Stomach (tissue), 9 donors: ENCODE data around the gene NT5DC3. TPM values are rescaled to one million over a fixed set of nuclear protein-coding genes. Genes with fewer than 3 reads are reported as not detected.

Source experiments
- DNase-seq, 2 donors: peaks; one replicate each; pipeline versions ENCODE4 v3.0.0 to v3.0.0-alpha.2; 2013 to 2019
- H3K27ac ChIP-seq, 5 donors: fragments of 200-600 bp in 4 of 5; sonication (generic) in 4 of 5; one replicate each; pipeline ENCODE4 v1.5.1; 2013 to 2019; ENCODE audit warnings: mild to moderate bottlenecking in 1 of 5, moderate library complexity in 1 of 5
- H3K27me3 ChIP-seq, 3 donors: fragments of 200-600 bp; sonication (generic); one replicate each; pipeline ENCODE4 v1.5.1; 2017 to 2019; ENCODE audit warnings: mixed run types in 1 of 3
- H3K36me3 ChIP-seq, 4 donors: fragments of 200-600 bp; sonication (generic); 1 replicate in 3 of 4; 2 replicates in 1 of 4; pipeline ENCODE4 v1.5.1; 2016 to 2019
- H3K4me1 ChIP-seq, 4 donors: fragments of 200-600 bp; sonication (generic); one replicate each; pipeline ENCODE4 v1.5.1; 2016 to 2019
- H3K4me3 ChIP-seq, 4 donors: fragments of 200-600 bp; sonication (generic) in 3 of 4; one replicate each; pipeline ENCODE4 v1.5.1; 2016 to 2019; ENCODE audit warnings: mild to moderate bottlenecking in 1 of 4
- H3K9me3 ChIP-seq, 4 donors: fragments of 200-600 bp; sonication (generic); one replicate each; pipeline ENCODE4 v1.5.1; 2016 to 2019
- EP300 ChIP-seq: sonication (generic); formaldehyde crosslinking; IDR thresholded peaks from one replicate; pipeline ENCODE4 v1.6.1; 2017; ENCODE audit warnings: antibody characterized with exemption
- POLR2A ChIP-seq, 4 donors: fragments of 450-650 bp; IDR thresholded peaks; one replicate each; pipeline ENCODE4 v1.6.1; 2016; ENCODE audit warnings: antibody characterized with exemption in 4 of 4, control low read depth in 2 of 4, mild to moderate bottlenecking in 1 of 4, moderate library complexity in 1 of 4
- POLR2AphosphoS5 ChIP-seq, 3 donors: sonication (generic); formaldehyde crosslinking; IDR thresholded peaks; one replicate each; pipeline ENCODE4 v1.6.1; 2016; ENCODE audit warnings: antibody characterized with exemption in 3 of 3
- WGBS, 5 donors: extraction: QIAGEN DNeasy Blood & Tissue Kit in 3 of 5; methylation state at CpG; one replicate each; pipeline versions ENCODE4 v1.1.5 to v1.1.7; 2013 to 2018; 5-methylcytosine and 5-hydroxymethylcytosine counted together
- intact Hi-C: fragments of 100-400 bp; cut with DNase I; formaldehyde crosslinking; loops from one replicate; pipeline ENCODE4 v1.15.1; 2023; ENCODE audit warnings: low total_unique reads
- polyA plus RNA-seq, 3 donors: library from polyadenylated mRNA; stranded (reverse); fragments of 200-250 nt; gene quantifications; one replicate each; pipeline ENCODE4 v1.2.3, GENCODE V29; 2013
- total RNA-seq, 5 donors: library from RNA; depleted of rRNA; stranded (reverse); fragments of >200 nt; gene quantifications; one replicate each; pipeline versions ENCODE4 v1.1.0 to v1.2.3, GENCODE V29; 2014 to 2016
- TF ChIP-seq, protein P1 (sequence below), 7 experiments: fragments of 450-650 bp in 4 of 7; fragments of 200-600 bp in 3 of 7; sonication (generic) in 3 of 7; IDR thresholded peaks; one replicate each; pipeline ENCODE4 v1.5.1; 2016 to 2019; ENCODE audit warnings: antibody characterized with exemption in 7 of 7, control low read depth in 2 of 7, mild to moderate bottlenecking in 1 of 7
- donor health status: healthy with polysubstance abuse.
- donor health status: Bipolar disorder and iron deficiency.
- donor health status: healthy.

NT5DC3 gene
- total and polyA plus RNA-seq, 8 donors: 0.76 to 42.9 (median 8.7) TPM

DNA sequence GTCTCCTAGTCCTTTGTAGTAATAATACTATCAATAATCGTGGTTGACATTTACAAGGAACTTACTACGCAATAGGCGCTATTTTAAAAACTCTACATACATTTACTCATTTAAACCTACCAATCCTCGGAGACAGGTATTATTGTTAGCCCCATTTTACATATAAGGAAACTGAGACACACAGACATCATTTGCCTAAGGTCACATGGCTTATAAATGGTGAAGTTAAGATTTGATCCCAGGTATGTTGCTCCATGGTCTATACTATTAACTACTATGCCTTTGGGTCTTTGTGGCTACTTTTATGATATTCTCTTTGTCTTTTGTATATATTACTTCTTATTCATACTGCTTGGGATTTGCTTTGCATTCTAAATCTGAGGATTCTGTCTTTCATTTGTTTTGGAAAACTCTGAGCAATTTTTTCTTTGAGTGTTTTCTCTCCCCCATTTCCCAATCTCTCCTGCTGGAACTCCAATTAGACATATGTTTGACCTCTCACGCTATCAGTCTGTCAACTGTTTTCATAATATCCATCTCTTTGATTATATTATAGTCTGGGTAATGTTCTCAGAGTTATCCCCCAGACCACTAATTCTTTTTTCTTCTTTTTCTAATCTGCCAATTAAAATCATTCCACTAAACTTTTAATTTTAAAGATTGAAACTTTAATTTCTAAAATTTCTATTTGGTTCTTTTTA, 10.9 kb downstream of the NT5DC3 start:
- H3K36me3 ChIP-seq: no peaks in the 10 kb centered on the region
- no peaks in the 10 kb centered on the region for H3K9me3 ChIP-seq
- no peak overlapping the region for H3K4me3 ChIP-seq
- intact Hi-C loops: no loop called here
- no peaks in the 10 kb centered on the region for H3K27me3 ChIP-seq
- no peak for TF ChIP-seq POLR2AphosphoS5 (IDR thresholded peaks at IDR 0.05)
- no peak for TF ChIP-seq EP300
- TF ChIP-seq, protein P1, sequence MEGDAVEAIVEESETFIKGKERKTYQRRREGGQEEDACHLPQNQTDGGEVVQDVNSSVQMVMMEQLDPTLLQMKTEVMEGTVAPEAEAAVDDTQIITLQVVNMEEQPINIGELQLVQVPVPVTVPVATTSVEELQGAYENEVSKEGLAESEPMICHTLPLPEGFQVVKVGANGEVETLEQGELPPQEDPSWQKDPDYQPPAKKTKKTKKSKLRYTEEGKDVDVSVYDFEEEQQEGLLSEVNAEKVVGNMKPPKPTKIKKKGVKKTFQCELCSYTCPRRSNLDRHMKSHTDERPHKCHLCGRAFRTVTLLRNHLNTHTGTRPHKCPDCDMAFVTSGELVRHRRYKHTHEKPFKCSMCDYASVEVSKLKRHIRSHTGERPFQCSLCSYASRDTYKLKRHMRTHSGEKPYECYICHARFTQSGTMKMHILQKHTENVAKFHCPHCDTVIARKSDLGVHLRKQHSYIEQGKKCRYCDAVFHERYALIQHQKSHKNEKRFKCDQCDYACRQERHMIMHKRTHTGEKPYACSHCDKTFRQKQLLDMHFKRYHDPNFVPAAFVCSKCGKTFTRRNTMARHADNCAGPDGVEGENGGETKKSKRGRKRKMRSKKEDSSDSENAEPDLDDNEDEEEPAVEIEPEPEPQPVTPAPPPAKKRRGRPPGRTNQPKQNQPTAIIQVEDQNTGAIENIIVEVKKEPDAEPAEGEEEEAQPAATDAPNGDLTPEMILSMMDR (IDR thresholded peaks at IDR 0.05): no peak
- TF ChIP-seq POLR2A (IDR thresholded peaks at IDR 0.05): no peak
- peaks cover 0 to 36% (median 14%) of the 10 kb centered on the region in 4 donors for H3K4me1 ChIP-seq
- 94 to 97% (median 95%) methylated on average over 5 of the region's 5 CpGs for WGBS, 5 donors
- H3K27ac ChIP-seq: no peak overlapping the region
- DNase-seq: no peak

DNA sequence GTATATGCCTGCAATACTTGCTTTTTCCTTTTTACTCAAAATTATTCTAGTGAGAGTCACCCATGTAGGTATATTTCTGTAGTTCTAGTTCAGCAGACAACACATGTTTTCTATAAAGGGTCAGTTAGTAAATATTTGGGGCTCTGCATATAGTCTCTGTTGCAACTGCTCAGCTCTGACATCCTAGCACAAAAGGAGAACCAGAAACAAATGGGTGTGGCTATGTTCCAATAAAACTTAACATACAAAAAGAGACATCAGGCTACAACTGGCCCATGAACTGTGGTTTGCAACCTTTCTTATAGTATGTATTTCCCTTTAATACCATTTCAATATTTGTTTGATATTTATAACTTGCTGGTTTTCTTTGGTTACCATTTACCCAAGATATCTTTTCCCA, 11.9 kb downstream of the NT5DC3 start:
- H3K36me3 ChIP-seq: no peaks in the 10 kb centered on the region
- DNase-seq: no peak
- no peaks in the 10 kb centered on the region for H3K27me3 ChIP-seq
- H3K9me3 ChIP-seq: no peaks in the 10 kb centered on the region
- H3K4me3 ChIP-seq: no peak overlapping the region
- H3K27ac ChIP-seq: no peak overlapping the region
- H3K4me1 ChIP-seq: peaks cover 0 to 32% (median 12%) of the 10 kb centered on the region in 4 donors
- intact Hi-C loops: no loop called here
- TF ChIP-seq POLR2A (IDR thresholded peaks at IDR 0.05): no peak
- no peak for TF ChIP-seq EP300
- TF ChIP-seq, protein P1 (IDR thresholded peaks at IDR 0.05): no peak
- no peak for TF ChIP-seq POLR2AphosphoS5 (IDR thresholded peaks at IDR 0.05)

DNA sequence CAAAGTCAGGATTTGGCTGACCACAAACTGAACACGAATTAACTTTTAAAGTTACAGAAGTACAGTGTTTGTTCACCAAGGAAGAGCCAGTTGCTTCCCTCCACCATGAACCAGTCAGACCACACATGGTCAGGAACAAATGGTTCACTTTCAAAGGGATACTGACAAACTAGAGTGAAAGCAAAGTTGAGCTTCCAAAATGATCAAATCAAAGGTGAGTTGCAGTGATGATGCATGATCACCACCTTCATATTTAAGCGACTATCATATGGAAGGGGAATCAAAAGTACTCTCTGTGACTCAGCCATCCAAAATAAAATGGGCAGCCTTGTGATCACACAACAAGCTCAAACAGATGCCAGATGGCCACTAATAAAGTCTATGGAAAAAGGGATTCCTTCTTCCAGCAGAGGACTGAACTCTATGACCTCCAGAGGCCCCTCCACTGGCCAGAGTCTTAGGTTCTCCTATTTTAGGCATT, 13.1 kb downstream of the NT5DC3 start:
- Histone ChIP-seq H3K9me3 (no peaks in the 10 kb centered on the region), H3K4me1 (peaks cover 0 to 28% (median 5%) of the 10 kb centered on the region in 4 donors), H3K4me3 (no peak overlapping the region), H3K27ac (no peak overlapping the region), H3K36me3 (no peaks in the 10 kb centered on the region), H3K27me3 (no peaks in the 10 kb centered on the region)
- no peak for DNase-seq
- TF ChIP-seq, protein P1 (IDR thresholded peaks at IDR 0.05): no peak
- no peak for TF ChIP-seq POLR2AphosphoS5 (IDR thresholded peaks at IDR 0.05)
- TF ChIP-seq EP300: no peak
- TF ChIP-seq POLR2A (IDR thresholded peaks at IDR 0.05): no peak
- 61 to 64% (median 61%) methylated on average over 2 of the region's 2 CpGs for WGBS, 5 donors
- intact Hi-C loops: no loop called here

DNA sequence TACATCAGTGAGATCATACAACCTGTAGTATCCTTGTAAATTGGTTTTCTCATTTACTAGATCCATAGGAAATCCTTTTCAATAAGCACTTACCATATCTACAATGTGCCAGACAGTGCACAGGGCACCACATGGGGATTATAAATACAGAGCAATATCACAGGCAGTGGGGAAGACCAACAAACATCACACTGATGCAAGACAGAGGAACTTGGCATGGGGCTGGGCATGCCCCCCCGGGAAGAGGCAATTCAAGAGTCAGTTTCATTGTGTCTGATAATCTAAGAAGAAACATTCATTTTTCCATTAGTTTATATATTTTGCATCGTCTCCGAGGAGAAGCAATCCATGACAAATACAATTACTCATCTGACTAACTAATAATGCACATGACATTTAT, 16.2 kb downstream of the NT5DC3 start:
- H3K27ac ChIP-seq: no peak overlapping the region
- H3K4me3 ChIP-seq: no peak overlapping the region
- no peak for DNase-seq
- H3K36me3 ChIP-seq: no peaks in the 10 kb centered on the region
- intact Hi-C loops: no loop called here
- peaks cover 0 to 32% (median 6%) of the 10 kb centered on the region in 4 donors for H3K4me1 ChIP-seq
- H3K27me3 ChIP-seq: no peaks in the 10 kb centered on the region
- peaks cover 0 to 9% (median 4%) of the 10 kb centered on the region in 4 donors for H3K9me3 ChIP-seq
- no peak for TF ChIP-seq POLR2AphosphoS5 (IDR thresholded peaks at IDR 0.05)
- TF ChIP-seq, protein P1 (IDR thresholded peaks at IDR 0.05): no peak
- TF ChIP-seq EP300: no peak
- no peak for TF ChIP-seq POLR2A (IDR thresholded peaks at IDR 0.05)
- WGBS, 5 donors: 67 to 86% (median 80%) methylated on average over 3 of the region's 3 CpGs
